ENCODE data around the gene ACBD6. TPM values are rescaled to one million over a fixed set of nuclear protein-coding genes. Genes with fewer than 3 reads are reported as not detected.

ACBD6 gene
- total RNA-seq, 2 donors from 2014 or later = 44.0 to 53.5 TPM

DNA sequence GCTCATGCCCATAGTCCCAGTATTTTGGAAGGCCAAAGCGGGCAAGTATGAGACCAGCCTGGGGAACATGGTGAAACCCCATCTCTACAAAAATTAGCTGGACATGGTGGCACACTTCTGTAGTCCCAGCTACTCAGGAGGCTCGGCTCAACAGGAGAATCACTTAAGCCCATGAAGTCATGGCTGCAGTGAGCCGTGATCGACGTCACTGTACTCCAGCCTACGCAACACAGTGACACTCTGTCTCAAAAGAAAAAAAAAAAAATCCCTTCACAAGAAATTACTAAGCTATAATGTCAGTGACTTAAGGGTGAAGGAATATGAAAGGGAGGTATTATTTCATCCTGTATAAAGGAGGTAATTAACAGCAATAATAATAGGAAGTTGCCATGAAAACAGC is 99.8 kb downstream of the ACBD6 start:
- H3K9me3 ChIP-seq = no peaks in the 10 kb centered on the region
- no peak overlapping the region for H3K4me3 ChIP-seq
- TF ChIP-seq, protein P1, sequence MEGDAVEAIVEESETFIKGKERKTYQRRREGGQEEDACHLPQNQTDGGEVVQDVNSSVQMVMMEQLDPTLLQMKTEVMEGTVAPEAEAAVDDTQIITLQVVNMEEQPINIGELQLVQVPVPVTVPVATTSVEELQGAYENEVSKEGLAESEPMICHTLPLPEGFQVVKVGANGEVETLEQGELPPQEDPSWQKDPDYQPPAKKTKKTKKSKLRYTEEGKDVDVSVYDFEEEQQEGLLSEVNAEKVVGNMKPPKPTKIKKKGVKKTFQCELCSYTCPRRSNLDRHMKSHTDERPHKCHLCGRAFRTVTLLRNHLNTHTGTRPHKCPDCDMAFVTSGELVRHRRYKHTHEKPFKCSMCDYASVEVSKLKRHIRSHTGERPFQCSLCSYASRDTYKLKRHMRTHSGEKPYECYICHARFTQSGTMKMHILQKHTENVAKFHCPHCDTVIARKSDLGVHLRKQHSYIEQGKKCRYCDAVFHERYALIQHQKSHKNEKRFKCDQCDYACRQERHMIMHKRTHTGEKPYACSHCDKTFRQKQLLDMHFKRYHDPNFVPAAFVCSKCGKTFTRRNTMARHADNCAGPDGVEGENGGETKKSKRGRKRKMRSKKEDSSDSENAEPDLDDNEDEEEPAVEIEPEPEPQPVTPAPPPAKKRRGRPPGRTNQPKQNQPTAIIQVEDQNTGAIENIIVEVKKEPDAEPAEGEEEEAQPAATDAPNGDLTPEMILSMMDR (IDR thresholded peaks at IDR 0.05) = no peak
- no peak overlapping the region for H3K27ac ChIP-seq
- no peaks in the 10 kb centered on the region for H3K36me3 ChIP-seq
- ATAC-seq (ENCODE audit: insufficient number of reproducible peaks, low FRiP score, low read depth) (no peak), DNase-seq (ENCODE audit: low spot score) (no peak)
- no peaks in the 10 kb centered on the region for H3K4me1 ChIP-seq (ENCODE audit: control insufficient read depth in 1 of 2, low read depth in 2 of 2)
- no peaks in the 10 kb centered on the region for H3K27me3 ChIP-seq (replicated peaks; ENCODE audit: insufficient read depth)

DNA sequence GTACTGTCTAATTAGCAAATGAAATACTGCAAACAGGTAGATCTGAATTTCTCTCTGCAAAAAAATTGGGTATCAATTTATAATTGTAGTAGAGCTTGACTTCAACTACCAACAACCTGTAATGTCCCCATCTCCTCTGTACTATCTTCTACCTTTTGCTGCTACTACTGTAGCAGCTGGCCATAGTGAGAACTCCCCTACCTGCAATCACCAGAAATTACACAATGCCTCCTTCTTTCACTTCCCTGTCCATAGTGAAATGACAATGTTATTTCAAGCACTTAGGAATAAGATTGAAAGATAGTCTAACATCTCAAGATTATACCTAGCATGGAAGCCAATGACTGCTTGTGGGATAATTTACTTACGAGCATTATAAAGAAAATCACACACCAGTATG is 100.4 kb downstream of the ACBD6 start:
- ATAC-seq (ENCODE audit: insufficient number of reproducible peaks, low FRiP score, low read depth) = no peak
- no peak overlapping the region for H3K27ac ChIP-seq
- TF ChIP-seq, protein P1 (IDR thresholded peaks at IDR 0.05) = no peak
- no peaks in the 10 kb centered on the region for H3K36me3 ChIP-seq
- no peaks in the 10 kb centered on the region for H3K27me3 ChIP-seq (replicated peaks; ENCODE audit: insufficient read depth)
- no peaks in the 10 kb centered on the region for H3K9me3 ChIP-seq
- DNase-seq (ENCODE audit: low spot score) = no peak
- no peaks in the 10 kb centered on the region for H3K4me1 ChIP-seq (ENCODE audit: control insufficient read depth in 1 of 2, low read depth in 2 of 2)
- H3K4me3 ChIP-seq = no peak overlapping the region

DNA sequence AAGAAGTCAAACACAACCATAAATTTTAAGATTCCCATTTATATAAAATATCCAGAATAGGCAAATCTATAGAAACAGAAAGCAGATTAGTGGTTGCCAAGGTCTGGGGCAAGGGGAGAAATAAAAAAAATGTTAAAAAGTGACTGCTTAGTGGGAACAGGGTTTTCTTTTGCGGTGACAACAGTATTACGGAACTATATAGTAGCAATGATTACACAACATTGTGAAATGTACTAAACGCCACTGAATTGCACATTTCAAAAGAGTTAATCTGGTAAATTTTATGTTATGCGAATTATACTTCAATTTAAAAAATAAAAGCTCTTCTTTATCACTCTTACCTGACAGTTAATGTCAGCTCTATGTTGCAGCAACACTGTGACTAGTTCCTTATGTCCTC is 105.2 kb downstream of the ACBD6 start:
- no peak for DNase-seq (ENCODE audit: low spot score)
- no peaks in the 10 kb centered on the region for H3K27me3 ChIP-seq (replicated peaks; ENCODE audit: insufficient read depth)
- no peak for ATAC-seq (ENCODE audit: insufficient number of reproducible peaks, low FRiP score, low read depth)
- H3K36me3 ChIP-seq = no peaks in the 10 kb centered on the region
- no peak overlapping the region for H3K27ac ChIP-seq
- TF ChIP-seq, protein P1 (IDR thresholded peaks at IDR 0.05) = no peak
- H3K4me1 ChIP-seq (ENCODE audit: control insufficient read depth in 1 of 2, low read depth in 2 of 2) = no peaks in the 10 kb centered on the region
- no peak overlapping the region for H3K4me3 ChIP-seq
- no peaks in the 10 kb centered on the region for H3K9me3 ChIP-seq

DNA sequence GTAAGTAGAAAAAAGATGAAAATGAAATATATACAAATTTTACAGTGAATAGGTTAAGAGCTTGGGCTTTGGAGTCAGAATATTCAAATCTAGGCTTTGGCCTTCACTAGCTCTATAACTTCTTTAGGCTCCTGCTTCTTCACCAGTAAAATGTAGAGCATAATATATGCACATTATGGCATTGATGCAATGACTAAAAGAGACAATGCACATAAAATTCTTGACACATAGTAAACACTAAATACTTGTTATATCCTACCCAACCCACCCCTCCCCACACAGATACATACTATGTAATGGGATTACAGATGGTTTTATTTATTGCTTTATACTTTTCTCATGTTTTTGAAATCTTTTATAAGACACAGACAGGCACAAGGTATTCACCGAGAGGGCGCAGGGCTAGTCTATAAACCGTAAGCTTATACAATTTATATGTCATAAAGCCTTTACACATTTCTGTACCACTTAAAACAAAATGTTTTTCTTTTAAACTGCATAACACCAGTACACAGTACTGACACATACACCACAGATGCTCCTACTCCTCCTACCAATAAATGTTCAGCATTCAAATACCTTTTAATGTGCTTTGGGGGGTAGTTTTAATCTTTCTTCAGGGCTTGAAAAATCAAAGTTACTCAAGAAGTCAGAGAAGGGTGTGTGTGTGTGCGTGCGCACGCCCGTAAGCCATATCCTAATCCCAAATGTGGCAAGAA is 109.8 kb downstream of the ACBD6 start:
- Histone ChIP-seq H3K36me3 (no peaks in the 10 kb centered on the region), H3K27me3 (replicated peaks; ENCODE audit: insufficient read depth) (no peaks in the 10 kb centered on the region), H3K4me1 (ENCODE audit: control insufficient read depth in 1 of 2, low read depth in 2 of 2) (no peaks in the 10 kb centered on the region), H3K27ac (no peak overlapping the region), H3K9me3 (no peaks in the 10 kb centered on the region), H3K4me3 (no peak overlapping the region)
- TF ChIP-seq, protein P1 (IDR thresholded peaks at IDR 0.05) = no peak
- no peak for DNase-seq (ENCODE audit: low spot score)
- no peak for ATAC-seq (ENCODE audit: insufficient number of reproducible peaks, low FRiP score, low read depth)

DNA sequence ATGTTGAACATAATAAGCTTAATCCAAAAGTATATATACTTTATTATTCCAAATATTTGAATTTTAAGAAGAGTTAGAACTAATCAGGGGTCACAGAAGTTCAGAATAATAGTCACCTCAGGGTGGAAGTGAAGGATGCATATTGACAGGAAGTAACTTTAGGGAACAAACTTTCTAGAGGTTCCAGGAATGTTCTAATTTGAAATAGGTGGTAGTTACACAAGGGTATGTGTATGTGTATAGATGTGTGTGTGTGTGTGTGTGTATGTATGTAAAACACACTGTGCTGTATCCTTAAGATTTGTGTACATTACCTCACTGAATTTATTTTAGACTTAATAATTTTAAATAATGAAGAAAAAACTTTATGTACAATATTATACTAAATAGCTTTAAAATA is 110.4 kb downstream of the ACBD6 start:
- ATAC-seq (ENCODE audit: insufficient number of reproducible peaks, low FRiP score, low read depth) (no peak), DNase-seq (ENCODE audit: low spot score) (no peak)
- TF ChIP-seq, protein P1 (IDR thresholded peaks at IDR 0.05) = no peak
- H3K4me3 ChIP-seq = no peak overlapping the region
- H3K27ac ChIP-seq = no peak overlapping the region
- no peaks in the 10 kb centered on the region for H3K36me3 ChIP-seq
- no peaks in the 10 kb centered on the region for H3K27me3 ChIP-seq (replicated peaks; ENCODE audit: insufficient read depth)
- no peaks in the 10 kb centered on the region for H3K9me3 ChIP-seq
- no peaks in the 10 kb centered on the region for H3K4me1 ChIP-seq (ENCODE audit: control insufficient read depth in 1 of 2, low read depth in 2 of 2)
